ENCODE data around the gene EFCAB5. TPM values are rescaled to one million over a fixed set of nuclear protein-coding genes. Genes with fewer than 3 reads are reported as not detected.
"Not testable (repeated sequence)": the region's sequence is repeated elsewhere in the genome, so short reads cannot be mapped to it uniquely, and the experiment has no call there.

Gene EFCAB5
- total RNA-seq, 1 experiment from 2014 or later: 0.07 TPM

GRCh38 chr17:30021708-30022317 is 80.4 kb downstream of the EFCAB5 start:
- Histone ChIP-seq H3K36me3 (ENCODE audit: low read depth, low read length) (no peaks in the 10 kb centered on the region), H3K4me1 (ENCODE audit: insufficient read depth, low read length) (no peaks in the 10 kb centered on the region), H3K4me3 (ENCODE audit: low read length) (no peak overlapping the region), H3K9me2 (replicated peaks; ENCODE audit: low read length) (no peaks in the 10 kb centered on the region), H3K27ac (ENCODE audit: low read length) (no peak overlapping the region), H3F3A (ENCODE audit: low read length, unreplicated experiment) (no peaks in the 10 kb centered on the region), H3K79me2 (ENCODE audit: low read length) (no peaks in the 10 kb centered on the region), H2AFZ (ENCODE audit: low read length) (no peak overlapping the region), H3K9ac (ENCODE audit: low read length) (no peak overlapping the region), H3K4me2 (ENCODE audit: low read length) (peak overlapping the region; percentile 48; the same call in 1 of the 2 replicates), H4K20me1 (ENCODE audit: low read length) (no peaks in the 10 kb centered on the region), H3K9me3 (ENCODE audit: low read length) (no peaks in the 10 kb centered on the region), H3K27me3 (ENCODE audit: low read length) (no peaks in the 10 kb centered on the region)
- CTCF ChIA-PET: interaction anchor here (0.6 kb wide), 2 partner anchors 64 to 201 kb away, joined by 4 to 11 read pairs; no protein-coding TSS in a partner anchor
- BruUV-seq (replicated peaks): no TSS peak
- no peak for TF ChIP-seq EZH2phosphoT487 (IDR thresholded peaks at IDR 0.05; ENCODE audit: borderline replicate concordance, low read length)
- TF ChIP-seq, protein P1, sequence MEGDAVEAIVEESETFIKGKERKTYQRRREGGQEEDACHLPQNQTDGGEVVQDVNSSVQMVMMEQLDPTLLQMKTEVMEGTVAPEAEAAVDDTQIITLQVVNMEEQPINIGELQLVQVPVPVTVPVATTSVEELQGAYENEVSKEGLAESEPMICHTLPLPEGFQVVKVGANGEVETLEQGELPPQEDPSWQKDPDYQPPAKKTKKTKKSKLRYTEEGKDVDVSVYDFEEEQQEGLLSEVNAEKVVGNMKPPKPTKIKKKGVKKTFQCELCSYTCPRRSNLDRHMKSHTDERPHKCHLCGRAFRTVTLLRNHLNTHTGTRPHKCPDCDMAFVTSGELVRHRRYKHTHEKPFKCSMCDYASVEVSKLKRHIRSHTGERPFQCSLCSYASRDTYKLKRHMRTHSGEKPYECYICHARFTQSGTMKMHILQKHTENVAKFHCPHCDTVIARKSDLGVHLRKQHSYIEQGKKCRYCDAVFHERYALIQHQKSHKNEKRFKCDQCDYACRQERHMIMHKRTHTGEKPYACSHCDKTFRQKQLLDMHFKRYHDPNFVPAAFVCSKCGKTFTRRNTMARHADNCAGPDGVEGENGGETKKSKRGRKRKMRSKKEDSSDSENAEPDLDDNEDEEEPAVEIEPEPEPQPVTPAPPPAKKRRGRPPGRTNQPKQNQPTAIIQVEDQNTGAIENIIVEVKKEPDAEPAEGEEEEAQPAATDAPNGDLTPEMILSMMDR (conservative IDR thresholded peaks at IDR 0.05; ENCODE audit: low read depth, low read length): peak; percentile 76
- intact Hi-C loops (cut with micrococcal nuclease): loop anchor here (1.0 to 5.0 kb wide), 3 partner anchors 71 to 215 kb away; no protein-coding TSS in a partner anchor
- peak; percentile 54 for DNase-seq
- no peak for ATAC-seq
- POLR2A ChIA-PET (ENCODE audit: unreplicated experiment): no interaction called here

- H3K4me2 ChIP-seq (ENCODE audit: low read length); CTCF ChIA-PET; intact Hi-C loops (cut with micrococcal nuclease); H3K27me3 ChIP-seq (ENCODE audit: low read length); H3K9ac ChIP-seq (ENCODE audit: low read length); H3K9me3 ChIP-seq (ENCODE audit: low read length); BruUV-seq (replicated peaks); H4K20me1 ChIP-seq (ENCODE audit: low read length); H2AFZ ChIP-seq (ENCODE audit: low read length); H3K36me3 ChIP-seq (ENCODE audit: low read depth, low read length); H3K79me2 ChIP-seq (ENCODE audit: low read length); ATAC-seq; POLR2A ChIA-PET (ENCODE audit: unreplicated experiment); H3F3A ChIP-seq (ENCODE audit: low read length, unreplicated experiment); H3K9me2 ChIP-seq (replicated peaks; ENCODE audit: low read length); H3K4me3 ChIP-seq (ENCODE audit: low read length); DNase-seq; H3K27ac ChIP-seq (ENCODE audit: low read length); H3K4me1 ChIP-seq (ENCODE audit: insufficient read depth, low read length): not testable (repeated sequence)
Measured at GRCh38 chr17:30025325-30025724, 83.9 kb downstream of the EFCAB5 start.

DNA sequence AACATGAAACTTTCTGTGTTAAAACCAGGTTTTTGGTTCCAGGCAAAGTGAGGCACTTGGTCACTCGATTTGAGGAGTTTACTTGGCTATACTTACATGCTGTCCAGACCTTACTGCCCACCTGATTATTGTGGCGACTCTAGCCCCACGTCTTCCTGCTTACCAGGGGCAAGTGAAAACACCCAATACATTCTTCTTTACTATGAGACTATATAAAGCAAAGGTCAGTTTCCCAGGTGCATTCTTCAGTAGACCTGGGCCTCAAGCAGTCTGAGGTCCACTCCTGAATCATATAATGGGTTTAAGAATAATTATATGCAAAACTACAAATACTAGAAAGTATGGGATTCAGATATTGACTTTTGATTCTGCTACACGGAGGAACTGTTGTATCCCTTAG is 86.2 kb downstream of the EFCAB5 start:
- no peak overlapping the region for H3K4me3 ChIP-seq (ENCODE audit: low read length)
- DNase-seq (no peak), ATAC-seq (no peak)
- H2AFZ ChIP-seq (ENCODE audit: low read length): no peak overlapping the region
- no peak overlapping the region for H3K9ac ChIP-seq (ENCODE audit: low read length)
- no peaks in the 10 kb centered on the region for H3F3A ChIP-seq (ENCODE audit: low read length, unreplicated experiment)
- H4K20me1 ChIP-seq (ENCODE audit: low read length): no peaks in the 10 kb centered on the region
- H3K9me2 ChIP-seq (replicated peaks; ENCODE audit: low read length): no peaks in the 10 kb centered on the region
- no peaks in the 10 kb centered on the region; the same call in 1 of the 2 replicates for H3K27me3 ChIP-seq (ENCODE audit: low read length)
- no peaks in the 10 kb centered on the region for H3K9me3 ChIP-seq (ENCODE audit: low read length)
- intact Hi-C loops (cut with micrococcal nuclease): no loop called here
- ChIA-PET POLR2A (ENCODE audit: unreplicated experiment) (interaction anchor here (0.6 kb wide), 1 partner anchor 241 kb away, joined by 3 read pairs; no protein-coding TSS in a partner anchor), CTCF (no interaction called here)
- H3K4me1 ChIP-seq (ENCODE audit: insufficient read depth, low read length): no peaks in the 10 kb centered on the region
- H3K36me3 ChIP-seq (ENCODE audit: low read depth, low read length): no peaks in the 10 kb centered on the region
- no peak overlapping the region for H3K4me2 ChIP-seq (ENCODE audit: low read length)
- no peaks in the 10 kb centered on the region for H3K79me2 ChIP-seq (ENCODE audit: low read length)
- H3K27ac ChIP-seq (ENCODE audit: low read length): no peak overlapping the region
- BruUV-seq (replicated peaks): no TSS peak
- TF ChIP-seq, protein P1 (conservative IDR thresholded peaks at IDR 0.05; ENCODE audit: low read depth, low read length): no peak
- no peak for TF ChIP-seq EZH2 (IDR thresholded peaks at IDR 0.05; ENCODE audit: low read length, unreplicated experiment)
- TF ChIP-seq EZH2phosphoT487 (IDR thresholded peaks at IDR 0.05; ENCODE audit: borderline replicate concordance, low read length): no peak
